RWPE1 (cell line): ENCODE measurements around the gene TXNIP.

Experiments
- CTCF ChIA-PET: fragments of 350-600 bp; sonication (Branson Sonifier 250); formaldehyde crosslinking; extraction: SDS; loops from one replicate; lab custom pipeline; 2021; lab: Yijun Ruan, JAX
- POLR2A ChIA-PET: fragments of 400-600 bp; formaldehyde crosslinking; extraction: SDS; loops from one replicate; lab custom pipeline; 2020; ENCODE audit warnings: antibody characterized with exemption; ENCODE audit not compliant: low non-redundant PET; lab: Yijun Ruan, JAX
- DNase-seq: peaks from one replicate; pipeline ENCODE4 v3.0.0; 2012; ENCODE audit warnings: low spot score
- H3K27ac ChIP-seq: fragments of 450-650 bp; 2 replicates; pipeline ENCODE4 v1.5.1; 2017
- TF ChIP-seq, protein P1 (sequence below): fragments of 450-650 bp; conservative IDR thresholded peaks from 2 replicates; pipeline ENCODE4 v1.5.1; 2017; ENCODE audit warnings: low read depth, mild to moderate bottlenecking

The TXNIP gene

DNA sequence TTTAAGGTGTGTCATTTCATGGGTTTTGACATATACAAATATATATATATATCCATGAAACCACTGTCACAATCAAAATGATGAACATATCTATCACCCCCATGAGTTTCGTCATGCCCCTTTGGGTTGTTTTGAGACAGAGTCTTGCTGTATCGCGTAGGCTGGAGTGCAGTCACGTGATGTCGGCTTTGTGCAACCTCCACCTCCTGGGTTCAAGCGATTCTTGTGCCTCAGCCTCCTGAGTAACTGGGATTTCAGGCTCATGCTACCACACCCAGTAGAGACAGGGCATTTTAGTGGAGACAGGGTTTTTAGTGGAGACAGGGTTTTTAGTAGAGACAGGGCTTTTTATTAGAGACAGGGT, 17.2 kb upstream of the TXNIP start:
- ChIA-PET CTCF (interaction anchor here (0.6 kb wide), 2 partner anchors 143 to 169 kb away, joined by 3 to 4 read pairs; no protein-coding TSS in a partner anchor), POLR2A (no interaction called here)
- H3K27ac ChIP-seq = no peak overlapping the region
- TF ChIP-seq, protein P1, sequence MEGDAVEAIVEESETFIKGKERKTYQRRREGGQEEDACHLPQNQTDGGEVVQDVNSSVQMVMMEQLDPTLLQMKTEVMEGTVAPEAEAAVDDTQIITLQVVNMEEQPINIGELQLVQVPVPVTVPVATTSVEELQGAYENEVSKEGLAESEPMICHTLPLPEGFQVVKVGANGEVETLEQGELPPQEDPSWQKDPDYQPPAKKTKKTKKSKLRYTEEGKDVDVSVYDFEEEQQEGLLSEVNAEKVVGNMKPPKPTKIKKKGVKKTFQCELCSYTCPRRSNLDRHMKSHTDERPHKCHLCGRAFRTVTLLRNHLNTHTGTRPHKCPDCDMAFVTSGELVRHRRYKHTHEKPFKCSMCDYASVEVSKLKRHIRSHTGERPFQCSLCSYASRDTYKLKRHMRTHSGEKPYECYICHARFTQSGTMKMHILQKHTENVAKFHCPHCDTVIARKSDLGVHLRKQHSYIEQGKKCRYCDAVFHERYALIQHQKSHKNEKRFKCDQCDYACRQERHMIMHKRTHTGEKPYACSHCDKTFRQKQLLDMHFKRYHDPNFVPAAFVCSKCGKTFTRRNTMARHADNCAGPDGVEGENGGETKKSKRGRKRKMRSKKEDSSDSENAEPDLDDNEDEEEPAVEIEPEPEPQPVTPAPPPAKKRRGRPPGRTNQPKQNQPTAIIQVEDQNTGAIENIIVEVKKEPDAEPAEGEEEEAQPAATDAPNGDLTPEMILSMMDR = no peak
- DNase-seq = no peak

DNA sequence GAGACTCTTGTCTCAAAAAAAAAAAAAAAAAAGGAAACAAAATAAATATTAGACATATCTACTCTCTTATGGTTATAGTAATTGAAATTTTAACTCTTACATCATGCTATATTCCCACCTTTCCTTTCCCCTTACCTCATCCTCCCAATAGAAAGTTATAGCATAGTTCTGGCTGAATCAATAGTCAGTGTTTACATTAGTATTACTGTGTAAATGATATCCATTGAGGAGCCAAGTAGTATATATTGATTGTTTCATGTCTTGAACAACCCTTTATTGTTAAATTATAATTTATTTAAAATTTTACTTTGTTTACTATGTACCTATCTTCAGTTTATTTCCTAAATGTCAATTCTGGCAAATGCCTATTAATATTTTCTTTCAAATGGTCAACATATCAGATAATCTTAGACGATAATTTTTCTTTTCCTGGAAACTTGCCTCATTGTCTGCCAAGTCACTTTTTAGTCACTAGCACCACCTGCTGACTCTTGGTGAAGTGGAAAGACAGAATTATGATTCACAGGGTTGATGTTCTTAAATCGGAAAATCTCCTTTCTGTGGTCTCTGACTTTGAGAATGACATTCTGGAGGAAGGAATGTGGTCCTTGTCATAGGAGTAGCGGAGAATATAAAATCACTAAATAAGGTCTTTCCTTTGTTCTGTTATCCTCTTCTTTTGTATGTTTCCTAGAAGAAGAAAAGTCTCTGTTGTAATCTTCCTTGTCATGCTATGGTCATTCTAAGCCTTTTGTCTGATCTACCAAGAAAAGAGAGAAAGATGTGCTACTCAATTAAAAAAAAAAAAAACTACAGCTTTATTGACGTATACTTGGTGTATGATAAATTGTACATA, 16.6 kb upstream of the TXNIP start:
- ChIA-PET CTCF (interaction anchor here (0.6 to 2.2 kb wide), 7 partner anchors 34 to 168 kb away, joined by 3 to 13 read pairs (median 4); partner anchors contain the start of gene NUDT17), POLR2A (no interaction called here)
- H3K27ac ChIP-seq = no peak overlapping the region
- TF ChIP-seq, protein P1 = peak; percentile 78
- peak; percentile 68 for DNase-seq

DNA sequence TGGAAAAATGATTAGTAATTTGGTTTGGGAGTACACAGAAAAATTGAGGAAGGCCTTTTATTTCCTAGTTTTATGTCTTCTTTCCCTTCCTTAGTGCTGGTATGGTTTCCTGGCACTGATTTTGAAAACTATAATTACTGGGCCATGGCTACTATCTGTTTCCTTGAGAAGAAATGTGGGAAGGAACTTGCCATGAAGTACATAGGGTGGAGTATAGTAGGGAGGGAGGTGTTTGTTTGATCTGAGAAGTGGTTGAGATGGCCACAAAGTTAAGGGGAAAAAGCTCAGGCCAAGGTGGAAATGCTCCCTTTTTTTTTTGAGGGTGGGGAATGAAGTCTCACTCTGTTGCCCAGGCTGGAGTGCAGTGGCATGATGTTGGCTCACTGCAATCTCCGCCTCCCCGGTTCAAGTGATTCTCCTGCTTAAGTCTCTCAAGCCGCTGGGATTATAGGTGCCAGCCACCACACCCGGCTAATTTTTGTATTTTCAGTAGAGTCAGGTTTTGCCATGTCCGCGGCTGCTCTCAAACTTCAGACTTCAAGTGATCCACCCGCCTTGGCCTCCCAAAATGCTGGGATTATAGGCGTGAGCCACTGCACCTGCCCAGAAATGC, 13.9 kb upstream of the TXNIP start:
- TF ChIP-seq, protein P1 = no peak
- DNase-seq = no peak
- POLR2A ChIA-PET = no interaction called here
- peak overlapping the region; percentile 22; the same call in 1 of the 2 replicates for H3K27ac ChIP-seq
- CTCF ChIA-PET = interaction anchor here (0.7 to 1.0 kb wide), 4 partner anchors 9 to 119 kb away, joined by 3 to 6 read pairs (median 6); no protein-coding TSS in a partner anchor

DNA sequence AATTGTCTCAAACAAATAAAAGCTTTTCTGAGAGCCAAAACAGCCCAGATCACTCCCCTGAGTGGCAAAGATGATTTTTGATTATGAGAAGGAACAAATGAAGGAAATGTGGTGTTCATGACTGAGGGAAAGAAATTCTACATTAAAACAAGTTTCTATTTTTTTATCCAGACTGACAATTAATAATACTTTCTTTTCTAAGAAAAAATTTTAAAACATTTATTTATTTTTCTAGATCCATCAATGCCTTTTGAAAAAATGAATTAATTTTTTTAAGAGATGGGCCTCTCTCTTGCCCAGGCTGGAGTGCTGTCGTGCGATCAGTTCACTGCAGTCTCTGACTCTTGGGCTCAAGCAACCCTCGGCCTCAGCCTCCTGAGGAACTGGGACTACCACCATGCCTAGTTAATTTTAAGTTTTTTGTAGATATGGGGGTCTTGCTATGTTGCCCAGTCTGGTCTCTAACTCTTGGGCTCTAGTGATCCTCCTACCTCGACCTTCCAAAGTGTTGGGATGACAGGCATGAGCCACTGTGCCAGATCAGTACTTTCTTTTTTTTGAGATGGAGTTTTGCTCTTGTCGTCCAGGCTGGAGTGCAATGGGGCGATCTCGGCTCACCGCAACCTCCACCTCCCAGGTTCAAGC, 11.2 kb upstream of the TXNIP start:
- H3K27ac ChIP-seq = peak overlapping the region; percentile 36; the same call in 1 of the 2 replicates
- CTCF ChIA-PET = interaction anchor here (0.6 to 2.5 kb wide), 20 partner anchors 8 to 1238 kb away, joined by 3 to 54 read pairs (median 4); partner anchors contain the start of genes ANKRD34A, NUDT17, POLR3GL and RBM8A
- POLR2A ChIA-PET = interaction anchor here (0.6 kb wide), 1 partner anchor 15 kb away, joined by 3 read pairs; no protein-coding TSS in a partner anchor
- TF ChIP-seq, protein P1 = peak; percentile 40
- DNase-seq = no peak

DNA sequence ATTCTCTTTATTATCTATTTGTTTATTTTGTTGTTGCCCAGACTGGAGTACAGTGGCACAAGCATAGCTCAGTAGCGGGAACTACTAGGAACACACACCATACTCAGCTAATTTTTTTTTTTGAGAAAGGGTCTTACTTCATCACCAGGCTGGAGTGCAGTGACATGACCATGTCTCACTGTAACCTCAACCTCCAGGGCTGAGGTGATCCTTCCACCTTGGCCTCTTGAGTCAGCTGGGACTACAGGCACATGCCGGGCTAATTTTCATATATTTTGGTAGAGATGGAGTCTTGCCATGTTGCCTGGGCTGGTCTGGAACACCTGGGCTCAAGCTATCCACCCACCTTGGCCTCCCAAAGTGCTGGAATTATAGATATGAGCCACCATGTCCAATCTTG, 5.3 kb upstream of the TXNIP start:
- ChIA-PET CTCF (interaction anchor here (0.6 to 1.4 kb wide), 3 partner anchors 21 to 109 kb away, joined by 4 to 6 read pairs (median 5); no protein-coding TSS in a partner anchor), POLR2A (interaction anchor here (0.5 to 0.6 kb wide), 2 partner anchors 10 to 23 kb away, joined by 4 to 5 read pairs; no protein-coding TSS in a partner anchor)
- TF ChIP-seq, protein P1 = no peak
- DNase-seq = no peak
- no peak overlapping the region for H3K27ac ChIP-seq
